HCT116 (cell line): ENCODE data around the gene TIGAR. TPM values are rescaled to one million over a fixed set of nuclear protein-coding genes. Genes with fewer than 3 reads are reported as not detected.

ENCODE experiments used
- ATAC-seq: fragments of 200-7000 bp; cut with Tn5 transposase; 2 replicates; pipeline ENCODE4 v1.9.1; 2020; ENCODE audit warnings: mild to moderate bottlenecking, moderate library complexity
- BruUV-seq: library from RNA; stranded (reverse); fragments of 400-500 nt; replicated peaks from 2 replicates; lab custom pipeline; 2021; lab: Mats Ljungman, UMichigan
- CTCF ChIA-PET: fragments of 300-600 bp; sonication (Branson Sonifier 250); formaldehyde crosslinking; loops from one replicate; lab custom pipeline; 2021; ENCODE audit warnings: antibody characterized with exemption; lab: Charles Lee
- POLR2A ChIA-PET: fragments of 300-600, 350-600 bp; sonication (Branson Sonifier 250); formaldehyde crosslinking; loops from one replicate; lab custom pipeline; 2021; ENCODE audit warnings: antibody characterized with exemption; lab: Charles Lee
- RAD21 ChIA-PET, 2 experiments: fragments of 300-600 bp; sonication (Branson Sonifier 250); formaldehyde crosslinking; loops; one replicate each; lab custom pipeline; 2023; ENCODE audit warnings: low total read pairs in 2 of 2; ENCODE audit not compliant: uncharacterized antibody in 2 of 2, unreplicated experiment in 2 of 2, low non-redundant PET in 1 of 2; lab: Charles Lee
- DNase-seq: peaks from one replicate; pipeline ENCODE4 v3.0.0-alpha.2; 2010; ENCODE audit warnings: low read depth, low spot score
- H2AFZ ChIP-seq: fragments of 200-600 bp; shearing (Covaris generic), sonication (generic); 2 replicates; pipeline ENCODE4 v1.6.1; 2017; ENCODE audit warnings: low read depth, mixed run types, mixed read lengths, antibody characterized with exemption, low read length; ENCODE audit not compliant: poor library complexity, severe bottlenecking
- H3K27ac ChIP-seq: 2 replicates; pipeline ENCODE4 v1.5.1; 2012; ENCODE audit warnings: low read depth, low read length
- H3K27me3 ChIP-seq: fragments of 200-600 bp; sonication (generic); 2 replicates; pipeline ENCODE4 v1.6.1; 2016; ENCODE audit warnings: mixed run types, low read length, mixed read lengths; ENCODE audit not compliant: insufficient read depth
- H3K36me3 ChIP-seq, 2 experiments: fragments of 200-500 bp in 1 of 2; fragments of 200-600 bp in 1 of 2; sonication (Bioruptor generic) in 1 of 2; sonication (generic) in 1 of 2; 2 replicates each; pipeline versions ENCODE4 v1.5.1 to v1.6.1; 2014 to 2016; ENCODE audit warnings: low read length in 2 of 2, inconsistent platforms in 1 of 2, mixed read lengths in 1 of 2, mixed run types in 1 of 2; ENCODE audit not compliant: insufficient read depth in 2 of 2, control insufficient read depth in 1 of 2
- H3K4me1 ChIP-seq, 2 experiments: fragments of 200-600 bp in 1 of 2; sonication (generic) in 1 of 2; 2 replicates each; pipeline versions ENCODE4 v1.5.1 to v1.6.1; 2012 to 2017; ENCODE audit warnings: low read length in 2 of 2, inconsistent platforms in 1 of 2, mild to moderate bottlenecking in 1 of 2, mixed read lengths in 1 of 2, mixed run types in 1 of 2, moderate library complexity in 1 of 2; ENCODE audit not compliant: insufficient read depth in 2 of 2, control insufficient read depth in 1 of 2
- H3K4me2 ChIP-seq: fragments of 200-600 bp; sonication (generic); 2 replicates; pipeline ENCODE4 v1.6.1; 2017; ENCODE audit warnings: mixed run types, low read length, mixed read lengths
- H3K4me3 ChIP-seq, 2 experiments: fragments of 200-600 bp in 1 of 2; sonication (generic) in 1 of 2; replicated peaks in 1 of 2; 2 replicates each; pipeline ENCODE4 v1.5.1; 2011 to 2016; ENCODE audit warnings: low read length in 2 of 2, control low read depth in 1 of 2, low read depth in 1 of 2, mild to moderate bottlenecking in 1 of 2, mixed read lengths in 1 of 2, mixed run types in 1 of 2
- H3K79me2 ChIP-seq: fragments of 200-600 bp; sonication (generic); 2 replicates; pipeline ENCODE4 v1.6.1; 2017; ENCODE audit warnings: mild to moderate bottlenecking, mixed run types, low read length, moderate library complexity, mixed read lengths; ENCODE audit not compliant: insufficient read depth
- H3K9ac ChIP-seq: fragments of 200-600 bp; sonication (generic); 2 replicates; pipeline ENCODE4 v1.6.1; 2016; ENCODE audit warnings: low read length, mixed read lengths
- H3K9me2 ChIP-seq: fragments of 200-600 bp; sonication (generic), shearing (Covaris generic); 2 replicates; pipeline ENCODE4 v1.6.1; 2017; ENCODE audit warnings: mixed run types, mild to moderate bottlenecking, moderate library complexity; ENCODE audit not compliant: insufficient read depth
- H3K9me3 ChIP-seq, 2 experiments: fragments of 200-500 bp in 1 of 2; fragments of 200-600 bp in 1 of 2; sonication (Bioruptor generic) in 1 of 2; sonication (generic) in 1 of 2; 2 replicates each; pipeline ENCODE4 v1.6.1; 2014 to 2017; ENCODE audit warnings: low read length in 2 of 2, mixed read lengths in 2 of 2, inconsistent platforms in 1 of 2, low read depth in 1 of 2, mild to moderate bottlenecking in 1 of 2, mixed run types in 1 of 2, moderate library complexity in 1 of 2; ENCODE audit not compliant: control insufficient read depth in 1 of 2, insufficient read depth in 1 of 2
- H4K20me1 ChIP-seq: fragments of 200-600 bp; sonication (generic), shearing (Covaris generic); 2 replicates; pipeline ENCODE4 v1.6.1; 2017; ENCODE audit warnings: mixed run types, mild to moderate bottlenecking, moderate library complexity; ENCODE audit not compliant: insufficient read depth
- CTCF ChIP-seq, 3 experiments: fragments of 200-600 bp in 1 of 3; sonication (generic) in 1 of 3; IDR thresholded peaks in 2 of 3; conservative IDR thresholded peaks in 1 of 3; 2 replicates each; pipeline ENCODE4 v1.5.1; 2012 to 2017; ENCODE audit warnings: low read depth in 2 of 3, low read length in 2 of 3, antibody characterized with exemption in 1 of 3, borderline replicate concordance in 1 of 3, control low read depth in 1 of 3, mild to moderate bottlenecking in 1 of 3, mixed read lengths in 1 of 3, mixed run types in 1 of 3, moderate library complexity in 1 of 3; ENCODE audit not compliant: insufficient read depth in 1 of 3
- ELF1 ChIP-seq: IDR thresholded peaks from 2 replicates; pipeline ENCODE4 v1.6.1; 2012; ENCODE audit warnings: low read depth, borderline replicate concordance
- EZH2 ChIP-seq: fragments of 200-600 bp; sonication (generic); IDR thresholded peaks from 2 replicates; pipeline ENCODE4 v1.6.1; 2017; ENCODE audit warnings: antibody characterized with exemption, mixed run types
- JUND ChIP-seq: IDR thresholded peaks from 2 replicates; pipeline ENCODE4 v1.6.1; 2012
- POLR2A ChIP-seq: IDR thresholded peaks from 2 replicates; pipeline ENCODE4 v1.7.0; 2011; ENCODE audit warnings: borderline replicate concordance; ENCODE audit not compliant: insufficient read depth, insufficient read length; ENCODE audit errors: extremely low read depth
- POLR2AphosphoS5 ChIP-seq: IDR thresholded peaks from 2 replicates; pipeline ENCODE4 v1.6.1; 2011; ENCODE audit warnings: mild to moderate bottlenecking, low read depth, low read length, moderate library complexity
- REST ChIP-seq: IDR thresholded peaks from 2 replicates; pipeline ENCODE4 v1.6.1; 2012; ENCODE audit warnings: low read depth
- SIN3A ChIP-seq: IDR thresholded peaks from 2 replicates; pipeline ENCODE4 v1.6.1; 2012; ENCODE audit warnings: low read depth
- ZBTB33 ChIP-seq: IDR thresholded peaks from 2 replicates; pipeline ENCODE4 v1.6.1; 2011; ENCODE audit warnings: mild to moderate bottlenecking, low read length, moderate library complexity; ENCODE audit not compliant: insufficient replicate concordance; ENCODE audit errors: extremely low read depth
- ZNF274 ChIP-seq: fragments of 200-500 bp; sonication (Bioruptor generic); IDR thresholded peaks from 2 replicates; pipeline ENCODE4 v1.6.1; 2014; ENCODE audit warnings: mild to moderate bottlenecking, low read depth, low read length, inconsistent platforms
- intact Hi-C: fragments of 100-400 bp; cut with micrococcal nuclease; formaldehyde crosslinking; loops from 2 replicates; pipeline ENCODE4 v1.10.0; 2022
- total RNA-seq: library from RNA; stranded (reverse); gene quantifications from one replicate; pipeline ENCODE4 v1.2.1, GENCODE V29; 2021; ENCODE audit not compliant: unreplicated experiment

Gene TIGAR
- total RNA-seq, 1 experiment from 2014 or later, result 13.7 TPM

- no peak overlapping the region for H3K4me2 ChIP-seq
- H3K36me3 ChIP-seq, result no peaks in the 10 kb centered on the region
- H3K4me3 ChIP-seq, result no peak overlapping the region
- intact Hi-C loops, result no loop called here
- H3K9me3 ChIP-seq, result no peaks in the 10 kb centered on the region
- no TSS peak for BruUV-seq
- ChIA-PET POLR2A (no interaction called here), CTCF (no interaction called here)
- no peaks in the 10 kb centered on the region for H3K4me1 ChIP-seq
- peaks cover 38% of the 10 kb centered on the region for H3K27me3 ChIP-seq
- no peak overlapping the region for H3K27ac ChIP-seq
- H3K79me2 ChIP-seq, result no peaks in the 10 kb centered on the region
- no peaks in the 10 kb centered on the region for H3K9me2 ChIP-seq
- no peak for DNase-seq
- no peak overlapping the region for H2AFZ ChIP-seq
- no peak for TF ChIP-seq REST
- TF ChIP-seq EZH2, result no peak
- no peak for TF ChIP-seq ELF1
- no peak for TF ChIP-seq JUND
- no peak for TF ChIP-seq POLR2AphosphoS5
- no peak for TF ChIP-seq CTCF (IDR thresholded peaks at IDR 0.05 in 2 of 3, conservative IDR thresholded peaks at IDR 0.05 in 1 of 3; ENCODE audit: borderline replicate concordance in 1 of 3, insufficient read depth in 1 of 3, low read depth in 2 of 3, low read length in 2 of 3)
- no peak for TF ChIP-seq SIN3A
- TF ChIP-seq ZBTB33, result no peak
- TF ChIP-seq POLR2A, result no peak
- TF ChIP-seq ZNF274, result no peak
- TF ChIP-seq, all 23 proteins: peak for 0
- RAD21 ChIA-PET, result no interaction called here
- ATAC-seq, result no peak
- Histone ChIP-seq H4K20me1 (no peaks in the 10 kb centered on the region), H3K9ac (no peak overlapping the region)
Observed at GRCh38 chr12:4402996-4403395, 82.0 kb downstream of the TIGAR start.

Other genes with a start within 250 kb of the TIGAR start
- gene CCND2, start 47.5 kb upstream of the TIGAR start, total RNA-seq, result 1.1 TPM
- not detected for gene FGF23, start 58.5 kb downstream of the TIGAR start, total RNA-seq
- not detected for gene FGF6, start 124.6 kb downstream of the TIGAR start, total RNA-seq
- gene RAD51AP1, start 217.7 kb downstream of the TIGAR start, total RNA-seq, result 28.2 TPM
- 27.1 TPM for gene DYRK4, start 241.0 kb downstream of the TIGAR start, total RNA-seq